ENCODE data around the gene NMNAT2. TPM values are rescaled to one million over a fixed set of nuclear protein-coding genes. Genes with fewer than 3 reads are reported as not detected.

NMNAT2 gene
- total RNA-seq, 1 experiment from 2014 or later: 8.8 TPM

GRCh38 chr1:183435497-183435896 lies 17.3 kb upstream of the NMNAT2 start (continued):
- TF ChIP-seq ZNF396 (CRISPR knock-in tag; IDR thresholded peaks at IDR 0.05; ENCODE audit: borderline replicate concordance) (no peak), MXD4 (CRISPR knock-in tag; IDR thresholded peaks at IDR 0.05; ENCODE audit: borderline replicate concordance) (no peak), RELA (CRISPR knock-in tag; IDR thresholded peaks at IDR 0.05; ENCODE audit: borderline replicate concordance) (no peak), SMAD4 (CRISPR knock-in tag; IDR thresholded peaks at IDR 0.05) (no peak)

GRCh38 chr1:183433703-183434102 lies 15.5 kb upstream of the NMNAT2 start:
- DNase-seq (ENCODE audit: low spot score) (no peak), ATAC-seq (peak; percentile 59)
- TF ChIP-seq ZNF416 (CRISPR knock-in tag; IDR thresholded peaks at IDR 0.05): no peak
- TF ChIP-seq SOX15 (CRISPR knock-in tag; IDR thresholded peaks at IDR 0.05): no peak
- no peak for TF ChIP-seq KAT7 (CRISPR knock-in tag; IDR thresholded peaks at IDR 0.05; ENCODE audit: borderline replicate concordance)
- TF ChIP-seq ZNF512 (CRISPR knock-in tag; IDR thresholded peaks at IDR 0.05; ENCODE audit: borderline replicate concordance): no peak
- TF ChIP-seq FOXJ3 (CRISPR knock-in tag; IDR thresholded peaks at IDR 0.05; ENCODE audit: borderline replicate concordance): no peak
- TF ChIP-seq NR2C2 (CRISPR knock-in tag; IDR thresholded peaks at IDR 0.05): no peak
- no peak for TF ChIP-seq ZNF121 (CRISPR knock-in tag; IDR thresholded peaks at IDR 0.05)
- no peak for TF ChIP-seq ZNF425 (CRISPR knock-in tag; conservative IDR thresholded peaks at IDR 0.05)
- TF ChIP-seq ZNF219 (CRISPR knock-in tag; IDR thresholded peaks at IDR 0.05; ENCODE audit: borderline replicate concordance): no peak
- ChIA-PET POLR2A (interaction anchor here (0.6 kb wide), 1 partner anchor 191 kb away, joined by 3 read pairs; no protein-coding TSS in a partner anchor), CTCF (interaction anchor here (1.3 kb wide), 1 partner anchor 152 kb away, joined by 3 read pairs; no protein-coding TSS in a partner anchor)
- Mint-ChIP-seq H3K4me1 (peaks cover 18% of the 10 kb centered on the region), H3K36me3 (peaks cover 5% of the 10 kb centered on the region), H3K9me3 (peaks cover 18% of the 10 kb centered on the region), H3K4me3 (no peak overlapping the region), H3K27ac (no peak overlapping the region), H3K27me3 (ENCODE audit: low read depth) (no peaks in the 10 kb centered on the region)

GRCh38 chr1:183432548-183432875 lies 14.3 kb upstream of the NMNAT2 start:
- no peaks in the 10 kb centered on the region for H3K27me3 Mint-ChIP-seq (ENCODE audit: low read depth)
- no peak overlapping the region for H3K4me3 Mint-ChIP-seq
- no peak overlapping the region for H3K27ac Mint-ChIP-seq
- H3K9me3 Mint-ChIP-seq: peaks cover 22% of the 10 kb centered on the region
- ATAC-seq: no peak
- ChIA-PET CTCF (no interaction called here), POLR2A (interaction anchor here (1.0 kb wide), 1 partner anchor 15 kb away, joined by 4 read pairs; the partner anchor contains the start of gene NMNAT2)
- peaks cover 8% of the 10 kb centered on the region for H3K36me3 Mint-ChIP-seq
- peaks cover 18% of the 10 kb centered on the region for H3K4me1 Mint-ChIP-seq
- no peak for DNase-seq (ENCODE audit: low spot score)
- TF ChIP-seq RELA (CRISPR knock-in tag; IDR thresholded peaks at IDR 0.05; ENCODE audit: borderline replicate concordance) (no peak), ZNF281 (CRISPR knock-in tag; IDR thresholded peaks at IDR 0.05) (no peak), ATF1 (CRISPR knock-in tag; IDR thresholded peaks at IDR 0.05) (no peak), PRRX2 (CRISPR knock-in tag; IDR thresholded peaks at IDR 0.05) (no peak), ELF4 (CRISPR knock-in tag; IDR thresholded peaks at IDR 0.05; ENCODE audit: low read depth) (no peak), ZNF263 (CRISPR knock-in tag; IDR thresholded peaks at IDR 0.05; ENCODE audit: low read depth) (no peak), E2F1 (CRISPR knock-in tag; IDR thresholded peaks at IDR 0.05) (no peak), ZBTB43 (CRISPR knock-in tag; IDR thresholded peaks at IDR 0.05) (no peak), ZNF396 (CRISPR knock-in tag; IDR thresholded peaks at IDR 0.05; ENCODE audit: borderline replicate concordance) (no peak), ATF2 (CRISPR knock-in tag; IDR thresholded peaks at IDR 0.05; ENCODE audit: borderline replicate concordance, low read depth) (no peak)
